ENCODE results near the gene ADAMTS20. TPM values are rescaled to one million over a fixed set of nuclear protein-coding genes. Genes with fewer than 3 reads are reported as not detected.

The ADAMTS20 gene, protein sequence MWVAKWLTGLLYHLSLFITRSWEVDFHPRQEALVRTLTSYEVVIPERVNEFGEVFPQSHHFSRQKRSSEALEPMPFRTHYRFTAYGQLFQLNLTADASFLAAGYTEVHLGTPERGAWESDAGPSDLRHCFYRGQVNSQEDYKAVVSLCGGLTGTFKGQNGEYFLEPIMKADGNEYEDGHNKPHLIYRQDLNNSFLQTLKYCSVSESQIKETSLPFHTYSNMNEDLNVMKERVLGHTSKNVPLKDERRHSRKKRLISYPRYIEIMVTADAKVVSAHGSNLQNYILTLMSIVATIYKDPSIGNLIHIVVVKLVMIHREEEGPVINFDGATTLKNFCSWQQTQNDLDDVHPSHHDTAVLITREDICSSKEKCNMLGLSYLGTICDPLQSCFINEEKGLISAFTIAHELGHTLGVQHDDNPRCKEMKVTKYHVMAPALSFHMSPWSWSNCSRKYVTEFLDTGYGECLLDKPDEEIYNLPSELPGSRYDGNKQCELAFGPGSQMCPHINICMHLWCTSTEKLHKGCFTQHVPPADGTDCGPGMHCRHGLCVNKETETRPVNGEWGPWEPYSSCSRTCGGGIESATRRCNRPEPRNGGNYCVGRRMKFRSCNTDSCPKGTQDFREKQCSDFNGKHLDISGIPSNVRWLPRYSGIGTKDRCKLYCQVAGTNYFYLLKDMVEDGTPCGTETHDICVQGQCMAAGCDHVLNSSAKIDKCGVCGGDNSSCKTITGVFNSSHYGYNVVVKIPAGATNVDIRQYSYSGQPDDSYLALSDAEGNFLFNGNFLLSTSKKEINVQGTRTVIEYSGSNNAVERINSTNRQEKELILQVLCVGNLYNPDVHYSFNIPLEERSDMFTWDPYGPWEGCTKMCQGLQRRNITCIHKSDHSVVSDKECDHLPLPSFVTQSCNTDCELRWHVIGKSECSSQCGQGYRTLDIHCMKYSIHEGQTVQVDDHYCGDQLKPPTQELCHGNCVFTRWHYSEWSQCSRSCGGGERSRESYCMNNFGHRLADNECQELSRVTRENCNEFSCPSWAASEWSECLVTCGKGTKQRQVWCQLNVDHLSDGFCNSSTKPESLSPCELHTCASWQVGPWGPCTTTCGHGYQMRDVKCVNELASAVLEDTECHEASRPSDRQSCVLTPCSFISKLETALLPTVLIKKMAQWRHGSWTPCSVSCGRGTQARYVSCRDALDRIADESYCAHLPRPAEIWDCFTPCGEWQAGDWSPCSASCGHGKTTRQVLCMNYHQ (N-terminal part only)
- not detected in 2 replicates for total RNA-seq

GRCh38 chr12:43551971-43552559, at the start of gene ADAMTS20:
Gene ADAMTS20 (minus strand): TSS chr12:43552203. CDS start chr12:43551921, 282 bp downstream.

Other genes with a start within 250 kb of the ADAMTS20 start
- 29.9 and 32.0 TPM in 2 replicates for gene PUS7L, start 206.6 kb upstream of the ADAMTS20 start, total RNA-seq
- 17.8 and 21.7 TPM in 2 replicates for gene IRAK4, start 206.7 kb upstream of the ADAMTS20 start, total RNA-seq

All from regular cardiac myocyte (primary cell).